HEK293 (cell line): Measurements from ENCODE around the gene C16orf82.

Experiments used
- CTCF ChIA-PET: fragments of 350-600 bp; formaldehyde crosslinking; extraction: SDS; loops from one replicate; lab custom pipeline; 2021; ENCODE audit warnings: antibody characterized with exemption; lab: Yijun Ruan, JAX
- POLR2A ChIA-PET: fragments of 300-600 bp; formaldehyde crosslinking; extraction: SDS; loops from one replicate; lab custom pipeline; 2020; ENCODE audit warnings: antibody characterized with exemption, inconsistent platforms; lab: Yijun Ruan, JAX
- H3K27ac ChIP-seq: fragments of 200-500 bp; sonication (Bioruptor generic); 2 replicates; pipeline ENCODE4 v1.5.1; 2014; ENCODE audit warnings: low read depth, low read length, control low read depth, inconsistent platforms; ENCODE audit errors: extremely low read depth
- H3K36me3 ChIP-seq, 2 experiments: fragments of 200-500 bp in 1 of 2; sonication (Bioruptor generic) in 1 of 2; 1 replicate in 1 of 2; 2 replicates in 1 of 2; pipeline ENCODE4 v1.5.1; 2014 to 2017; ENCODE audit warnings: inconsistent platforms in 2 of 2, low read length in 2 of 2; ENCODE audit not compliant: control insufficient read depth in 2 of 2, insufficient read depth in 1 of 2
- H3K4me1 ChIP-seq: fragments of 200-500 bp; sonication (Bioruptor generic); 2 replicates; pipeline ENCODE4 v1.5.1; 2014; ENCODE audit warnings: mild to moderate bottlenecking, low read length, inconsistent platforms; ENCODE audit not compliant: control insufficient read depth, insufficient read depth
- H3K4me3 ChIP-seq: 2 replicates; pipeline ENCODE4 v1.5.1; 2011; ENCODE audit warnings: low read depth, mild to moderate bottlenecking, control low read depth, low read length, moderate library complexity
- H3K9me3 ChIP-seq: fragments of 200-500 bp; sonication (Bioruptor generic); 2 replicates; pipeline ENCODE4 v1.5.1; 2014; ENCODE audit warnings: low read depth, low read length, inconsistent platforms; ENCODE audit not compliant: control insufficient read depth, insufficient read depth
- KLF17 ChIP-seq: fragments of 450-650 bp; formaldehyde crosslinking; IDR thresholded peaks from 2 replicates; pipeline ENCODE4 v1.5.1; 2016; ENCODE audit warnings: missing biosample characterization, missing genetic modification characterization
- TSHZ1 ChIP-seq: fragments of 450-650 bp; formaldehyde crosslinking; IDR thresholded peaks from 2 replicates; pipeline ENCODE4 v1.5.1; 2016; ENCODE audit warnings: missing biosample characterization, missing genetic modification characterization, borderline replicate concordance
- ZBTB10 ChIP-seq: fragments of 450-650 bp; formaldehyde crosslinking; IDR thresholded peaks from 2 replicates; pipeline ENCODE4 v1.5.1; 2016; ENCODE audit warnings: missing biosample characterization, missing genetic modification characterization
- ZNF175 ChIP-seq: fragments of 450-650 bp; formaldehyde crosslinking; IDR thresholded peaks from 2 replicates; pipeline ENCODE4 v1.5.1; 2016; ENCODE audit warnings: missing biosample characterization, missing genetic modification characterization
- ZNF280C ChIP-seq: fragments of 450-650 bp; formaldehyde crosslinking; IDR thresholded peaks from 2 replicates; pipeline ENCODE4 v1.5.1; 2016; ENCODE audit warnings: missing biosample characterization, missing genetic modification characterization
- ZNF366 ChIP-seq: fragments of 450-650 bp; formaldehyde crosslinking; conservative IDR thresholded peaks from 2 replicates; pipeline ENCODE4 v1.5.1; 2016; ENCODE audit warnings: missing biosample characterization, missing genetic modification characterization
- ZNF394 ChIP-seq: fragments of 450-650 bp; formaldehyde crosslinking; IDR thresholded peaks from 2 replicates; pipeline ENCODE4 v1.5.1; 2016; ENCODE audit warnings: missing biosample characterization, missing genetic modification characterization, mild to moderate bottlenecking, moderate library complexity, borderline replicate concordance
- ZNF404 ChIP-seq: fragments of 450-650 bp; formaldehyde crosslinking; IDR thresholded peaks from 2 replicates; pipeline ENCODE4 v1.5.1; 2017; ENCODE audit warnings: missing biosample characterization, missing genetic modification characterization
- ZNF548 ChIP-seq: fragments of 450-650 bp; formaldehyde crosslinking; IDR thresholded peaks from 2 replicates; pipeline ENCODE4 v1.5.1; 2016; ENCODE audit warnings: missing biosample characterization, missing genetic modification characterization
- ZNF600 ChIP-seq: fragments of 450-650 bp; formaldehyde crosslinking; IDR thresholded peaks from 2 replicates; pipeline ENCODE4 v1.5.1; 2016; ENCODE audit warnings: missing biosample characterization, missing genetic modification characterization
- ZNF658 ChIP-seq: fragments of 450-650 bp; formaldehyde crosslinking; IDR thresholded peaks from 2 replicates; pipeline ENCODE4; 2016; ENCODE audit warnings: missing biosample characterization, missing genetic modification characterization
- ZNF704 ChIP-seq: fragments of 450-650 bp; formaldehyde crosslinking; IDR thresholded peaks from 2 replicates; pipeline ENCODE4 v1.5.1; 2016; ENCODE audit warnings: missing biosample characterization, missing genetic modification characterization
- TF ChIP-seq, protein P1 (sequence below): fragments of 450-650 bp; formaldehyde crosslinking; IDR thresholded peaks from 2 replicates; pipeline ENCODE4 v1.5.1; 2016; ENCODE audit warnings: missing biosample characterization, missing genetic modification characterization, low read depth

The C16orf82 gene

DNA sequence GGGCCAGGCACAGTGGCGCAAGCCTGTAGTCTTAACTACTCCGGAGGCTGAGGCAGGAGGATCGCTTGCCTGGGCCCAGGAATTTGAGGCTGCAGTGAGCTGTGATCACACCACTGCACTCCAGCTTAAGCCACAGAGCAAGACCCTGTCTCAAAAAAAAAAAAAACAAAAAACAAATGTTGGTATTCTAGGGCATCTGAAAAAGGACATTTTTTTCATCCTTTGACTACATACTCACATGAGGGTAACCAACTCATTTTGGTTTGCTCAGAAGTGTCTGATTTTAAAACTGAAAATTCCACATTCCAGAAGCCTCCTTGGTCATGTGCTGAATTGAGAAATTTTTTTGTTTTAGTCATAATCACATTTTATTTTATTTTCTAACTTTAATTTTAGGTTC lies 12.7 kb upstream of the C16orf82 start (continued):
- no peak for TF ChIP-seq ZBTB10
- no peak for TF ChIP-seq ZNF704 (tag by site-specific recombination)
- TF ChIP-seq ZNF404 (tag by site-specific recombination): no peak
- TF ChIP-seq ZNF394 (tag by site-specific recombination): no peak
- no peak for TF ChIP-seq ZNF366 (tag by site-specific recombination)
- TF ChIP-seq ZNF548 (tag by site-specific recombination): no peak
- TF ChIP-seq, all 188 proteins: peak for 0

GRCh38 chr16:27058299-27058698 lies 8.4 kb upstream of the C16orf82 start:
- no peak overlapping the region for H3K4me3 ChIP-seq
- H3K27ac ChIP-seq: no peak overlapping the region
- H3K9me3 ChIP-seq: no peaks in the 10 kb centered on the region
- H3K36me3 ChIP-seq: no peaks in the 10 kb centered on the region
- POLR2A ChIA-PET: no interaction called here
- H3K4me1 ChIP-seq: no peaks in the 10 kb centered on the region
- TF ChIP-seq ZNF658 (tag by site-specific recombination) (no peak), TSHZ1 (tag by site-specific recombination) (no peak), ZNF175 (no peak), ZNF280C (no peak), ZNF600 (tag by site-specific recombination) (no peak), KLF17 (tag by site-specific recombination) (no peak)
- TF ChIP-seq, protein P1, sequence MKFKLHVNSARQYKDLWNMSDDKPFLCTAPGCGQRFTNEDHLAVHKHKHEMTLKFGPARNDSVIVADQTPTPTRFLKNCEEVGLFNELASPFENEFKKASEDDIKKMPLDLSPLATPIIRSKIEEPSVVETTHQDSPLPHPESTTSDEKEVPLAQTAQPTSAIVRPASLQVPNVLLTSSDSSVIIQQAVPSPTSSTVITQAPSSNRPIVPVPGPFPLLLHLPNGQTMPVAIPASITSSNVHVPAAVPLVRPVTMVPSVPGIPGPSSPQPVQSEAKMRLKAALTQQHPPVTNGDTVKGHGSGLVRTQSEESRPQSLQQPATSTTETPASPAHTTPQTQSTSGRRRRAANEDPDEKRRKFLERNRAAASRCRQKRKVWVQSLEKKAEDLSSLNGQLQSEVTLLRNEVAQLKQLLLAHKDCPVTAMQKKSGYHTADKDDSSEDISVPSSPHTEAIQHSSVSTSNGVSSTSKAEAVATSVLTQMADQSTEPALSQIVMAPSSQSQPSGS (tag by site-specific recombination): no peak
- TF ChIP-seq, all 188 proteins: peak for 0
- CTCF ChIA-PET: no interaction called here
